ENCODE measurements around the gene CCDC88C. TPM values are rescaled to one million over a fixed set of nuclear protein-coding genes. Genes with fewer than 3 reads are reported as not detected.
"Not testable (repeated sequence)": the region's sequence is repeated elsewhere in the genome, so short reads cannot be mapped to it uniquely, and the experiment has no call there.

CCDC88C gene
- total RNA-seq, 1 donor, result 174 TPM

DNA sequence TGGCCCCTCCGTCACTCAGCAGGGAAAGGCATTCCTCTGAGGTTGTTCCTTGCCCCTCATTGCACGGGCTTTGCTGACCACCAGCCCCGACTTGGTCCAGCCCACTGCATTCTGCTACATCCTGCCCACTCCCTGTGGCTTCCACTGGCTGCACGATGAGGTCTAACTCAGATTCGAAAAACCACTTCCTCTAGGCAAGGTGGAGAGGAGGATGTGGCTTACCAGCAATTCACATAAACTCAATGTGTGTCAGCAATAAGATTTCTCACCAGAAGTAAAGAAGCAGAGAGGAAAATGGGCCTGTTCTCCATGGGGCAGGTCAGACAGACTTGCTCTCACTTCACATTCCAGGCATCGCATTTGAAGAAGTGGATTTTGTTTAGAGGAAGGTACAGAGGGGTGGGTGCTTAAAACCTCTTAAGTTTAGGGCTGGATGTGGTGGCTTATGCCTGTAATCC, 187.8 kb downstream of the CCDC88C start:
- Histone ChIP-seq H3K4me3 (ENCODE audit: low read length) (no peak overlapping the region), H3K4me1 (ENCODE audit: insufficient read depth, low read length) (peaks cover 92% of the 10 kb centered on the region), H3K27me3 (ENCODE audit: insufficient read depth, low read length) (no peaks in the 10 kb centered on the region), H3K9me3 (ENCODE audit: low read depth, low read length) (no peaks in the 10 kb centered on the region)

DNA sequence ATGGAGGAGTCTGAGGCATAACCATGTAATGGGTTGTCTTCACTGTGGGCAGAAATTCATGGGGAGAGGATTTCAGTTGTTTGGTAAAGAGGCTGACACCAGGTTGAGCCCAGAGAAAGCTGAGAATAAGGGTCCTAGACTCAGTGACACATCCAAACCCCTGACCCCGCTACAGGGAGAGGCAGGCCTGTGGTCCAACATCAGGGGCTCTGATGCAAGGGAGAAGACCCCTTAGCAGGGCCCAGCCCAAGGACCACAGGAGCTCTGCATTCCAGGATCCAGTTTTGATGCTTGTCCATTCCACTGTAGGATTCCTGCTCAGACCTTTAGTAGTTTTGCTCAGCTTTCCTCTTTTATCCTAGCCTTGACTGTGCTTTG, 188.6 kb downstream of the CCDC88C start:
- no peaks in the 10 kb centered on the region for H3K9me3 ChIP-seq (ENCODE audit: low read depth, low read length)
- H3K4me1 ChIP-seq (ENCODE audit: insufficient read depth, low read length), result peaks cover 85% of the 10 kb centered on the region
- H3K4me3 ChIP-seq (ENCODE audit: low read length), result no peak overlapping the region
- no peaks in the 10 kb centered on the region for H3K27me3 ChIP-seq (ENCODE audit: insufficient read depth, low read length)

DNA sequence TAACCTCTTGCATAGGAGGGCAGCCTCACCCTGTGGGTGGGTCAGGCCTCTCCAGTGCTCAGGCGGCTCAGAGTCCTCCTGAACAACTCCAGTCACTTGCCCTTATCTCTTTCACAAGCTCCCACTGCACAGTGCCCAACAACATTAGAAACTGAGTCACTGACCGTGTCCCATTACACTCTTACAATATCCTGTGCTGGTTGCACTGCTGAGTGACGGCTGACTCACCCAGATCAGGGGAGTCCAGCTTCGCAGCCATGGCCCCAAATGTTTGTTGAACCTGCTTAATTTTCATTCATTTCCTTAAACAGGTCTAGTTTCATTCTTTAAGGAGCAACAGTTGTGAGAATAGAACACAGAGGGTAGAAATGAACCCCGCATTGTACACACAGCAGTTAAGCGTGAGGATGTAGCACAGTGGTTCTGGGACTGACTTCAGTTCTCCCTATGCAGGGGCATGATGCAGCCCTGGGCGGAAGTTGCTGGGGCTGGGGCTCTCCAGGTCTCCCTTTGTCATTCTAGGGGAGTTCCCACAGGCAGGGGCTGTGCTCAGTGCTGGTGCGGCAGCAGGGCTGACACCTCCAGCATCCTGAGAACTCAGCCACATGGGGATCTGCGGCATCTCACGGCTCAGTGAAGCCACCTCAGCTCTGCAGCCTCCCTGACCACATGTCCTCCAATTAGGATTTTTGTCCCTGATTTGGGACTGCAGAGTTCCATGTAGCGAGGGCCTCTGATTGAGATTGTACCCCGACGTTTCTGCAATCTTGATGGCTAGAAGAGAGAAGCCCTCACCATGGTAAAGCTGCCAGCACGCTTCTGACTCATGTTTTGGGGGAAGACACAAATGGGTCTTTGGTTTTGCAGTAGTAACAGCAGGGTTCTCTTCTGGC, 189.3 kb downstream of the CCDC88C start:
- H3K27me3 ChIP-seq (ENCODE audit: insufficient read depth, low read length), result no peaks in the 10 kb centered on the region
- H3K4me3 ChIP-seq (ENCODE audit: low read length), result no peak overlapping the region
- H3K4me1 ChIP-seq (ENCODE audit: insufficient read depth, low read length), result peaks cover 83% of the 10 kb centered on the region
- no peaks in the 10 kb centered on the region for H3K9me3 ChIP-seq (ENCODE audit: low read depth, low read length)

DNA sequence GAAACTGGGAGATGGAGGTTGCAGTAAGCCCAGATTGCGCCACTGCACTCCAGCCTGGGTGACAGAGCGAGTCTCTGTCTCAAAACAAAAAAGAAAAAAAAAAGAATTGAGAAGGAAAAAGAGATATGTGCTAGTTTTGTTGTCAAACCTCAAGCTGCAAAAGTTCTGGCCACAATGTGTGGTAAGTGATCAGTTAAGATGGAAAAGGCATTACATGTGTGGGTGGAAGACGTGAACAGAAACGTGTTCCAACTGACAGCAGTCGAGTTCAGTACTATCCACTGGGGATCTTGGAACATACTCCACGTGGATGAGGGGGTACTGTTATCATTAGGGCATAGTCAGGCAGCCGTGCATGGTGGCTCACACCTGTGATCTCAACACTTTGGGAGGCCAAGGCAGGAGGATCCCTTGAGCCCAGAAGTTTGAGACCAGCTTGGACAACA, 190.4 kb downstream of the CCDC88C start:
- no peak overlapping the region for H3K4me3 ChIP-seq (ENCODE audit: low read length)
- H3K27me3 ChIP-seq (ENCODE audit: insufficient read depth, low read length), result no peaks in the 10 kb centered on the region
- H3K9me3 ChIP-seq (ENCODE audit: low read depth, low read length), result no peaks in the 10 kb centered on the region
- H3K4me1 ChIP-seq (ENCODE audit: insufficient read depth, low read length), result peaks cover 72% of the 10 kb centered on the region

DNA sequence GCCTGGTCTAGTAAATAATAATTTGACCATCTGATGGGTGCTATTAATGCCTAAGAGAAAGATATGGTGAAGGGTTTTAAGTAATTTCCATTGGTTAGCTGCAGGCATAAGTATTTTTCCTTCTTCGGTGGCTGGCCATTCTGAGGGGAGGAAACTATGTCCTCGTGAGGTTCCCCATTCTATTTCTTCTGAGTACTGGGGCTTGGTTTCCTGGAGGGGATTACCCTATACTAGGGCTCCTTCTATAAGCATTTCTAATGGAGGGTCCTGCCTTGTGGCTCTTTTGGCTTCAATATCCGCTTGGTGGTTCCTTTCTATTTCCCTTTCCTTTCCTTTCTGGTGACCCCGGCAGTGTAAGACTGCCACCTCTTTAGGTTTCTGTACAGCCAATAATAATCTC, 191.3 kb downstream of the CCDC88C start:
- H3K27me3 ChIP-seq (ENCODE audit: insufficient read depth, low read length); H3K4me3 ChIP-seq (ENCODE audit: low read length); H3K9me3 ChIP-seq (ENCODE audit: low read depth, low read length): not testable (repeated sequence)
- peaks cover 63% of the 10 kb centered on the region for H3K4me1 ChIP-seq (ENCODE audit: insufficient read depth, low read length)

DNA sequence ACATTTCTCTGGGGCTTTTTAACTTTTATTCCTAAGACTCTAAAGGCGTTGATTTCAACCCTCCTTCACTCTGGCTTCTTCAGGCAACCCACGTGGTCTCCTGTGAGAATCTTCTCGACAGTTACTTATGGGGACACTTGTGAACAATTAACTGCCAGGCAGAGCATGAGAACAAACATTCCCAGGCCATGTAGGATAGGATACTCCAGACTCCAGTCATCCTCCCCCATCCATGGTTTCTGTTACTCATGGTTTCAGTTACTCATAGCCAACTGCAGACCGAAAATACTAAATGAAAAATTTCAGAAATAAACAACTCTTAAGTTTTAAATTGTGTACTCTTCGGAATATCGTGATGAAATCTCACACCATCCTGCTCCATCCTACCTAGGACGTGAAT, 192.6 kb downstream of the CCDC88C start:
- Histone ChIP-seq H3K27me3 (ENCODE audit: insufficient read depth, low read length) (no peaks in the 10 kb centered on the region), H3K9me3 (ENCODE audit: low read depth, low read length) (no peaks in the 10 kb centered on the region), H3K4me3 (ENCODE audit: low read length) (no peak overlapping the region), H3K4me1 (ENCODE audit: insufficient read depth, low read length) (peaks cover 50% of the 10 kb centered on the region)

DNA sequence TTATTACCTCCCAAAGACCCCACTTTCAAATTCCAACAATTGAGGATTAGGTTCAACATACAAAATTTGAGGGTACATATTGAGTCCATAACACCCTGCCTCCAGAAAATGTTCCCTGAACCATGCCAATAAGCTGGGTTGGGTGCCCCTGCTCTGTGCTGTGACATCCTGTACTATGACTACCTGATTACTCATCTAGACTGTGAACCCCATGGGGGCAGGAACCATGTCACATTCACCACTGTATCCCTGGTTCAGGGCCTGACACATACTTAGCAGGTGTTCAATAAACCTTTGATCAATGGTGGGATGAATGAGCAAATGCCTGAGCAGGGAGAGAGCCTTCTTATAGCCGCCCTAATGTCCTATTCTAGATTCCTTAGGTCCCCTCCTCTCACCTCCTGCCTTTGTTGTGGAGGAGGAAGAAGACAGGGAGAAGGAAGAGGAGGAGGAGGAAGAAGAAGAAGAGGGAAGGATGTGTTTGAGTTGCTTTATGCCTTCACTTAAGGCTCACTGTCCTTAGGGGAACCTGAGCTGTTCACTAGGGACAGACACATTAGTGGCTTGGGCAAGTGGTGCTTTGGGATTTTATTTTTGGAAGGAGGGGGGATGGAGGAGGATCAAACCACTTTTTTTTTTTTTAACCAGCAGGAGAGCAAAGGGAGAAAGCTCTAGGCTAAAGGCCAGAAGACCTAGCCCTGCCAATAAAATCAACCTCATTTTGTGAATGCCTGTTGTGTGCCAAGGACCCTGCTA, 194.4 kb downstream of the CCDC88C start:
- no peaks in the 10 kb centered on the region for H3K9me3 ChIP-seq (ENCODE audit: low read depth, low read length)
- H3K4me1 ChIP-seq (ENCODE audit: insufficient read depth, low read length), result peaks cover 32% of the 10 kb centered on the region
- no peak overlapping the region for H3K4me3 ChIP-seq (ENCODE audit: low read length)
- H3K27me3 ChIP-seq (ENCODE audit: insufficient read depth, low read length), result no peaks in the 10 kb centered on the region

Other genes starting within 250 kb of the CCDC88C start
- gene GPR68, start 173.1 kb downstream of the CCDC88C start, total RNA-seq, result 1.7 TPM
- 175 TPM for gene PPP4R3A, start 92.5 kb upstream of the CCDC88C start, total RNA-seq